Stimulated activated CD4-positive, alpha-beta T cell treated with anti-CD3 and anti-CD28 coated beads, Interleukin-1b, Interleukin-23, amount 100 ng/mL, for 24 hours (primary cell): ENCODE measurements around the gene LGR6.
"Not testable (repeated sequence)": the region's sequence is repeated elsewhere in the genome, so short reads cannot be mapped to it uniquely, and the experiment has no call there.

Experiments
- DNase-seq, 4 experiments: peaks; one replicate each; pipeline ENCODE4 v3.0.0-alpha.2; 2020; ENCODE audit warnings: low read depth in 4 of 4, low spot score in 1 of 4

Gene LGR6

DNA sequence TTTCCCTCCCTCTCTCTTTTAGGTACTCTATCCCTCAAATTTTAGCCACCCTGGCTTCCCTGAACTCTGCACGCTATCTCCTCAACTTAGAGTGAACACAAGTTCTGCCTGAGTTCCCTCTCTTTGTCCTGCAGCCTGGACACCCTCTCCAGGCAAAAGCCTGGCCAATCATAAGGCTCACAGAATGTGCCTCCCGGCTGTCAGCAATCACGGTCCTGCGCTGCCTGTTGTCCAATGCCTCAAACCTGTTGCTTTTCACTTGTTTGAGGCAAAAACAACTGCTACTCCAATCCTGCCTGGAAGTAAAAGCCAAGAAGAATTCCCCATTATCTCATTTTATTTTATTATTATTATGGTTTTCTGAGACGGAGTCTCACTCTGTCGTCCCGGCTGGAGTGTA, 66.1 kb downstream of the LGR6 start:
- no peak for DNase-seq

DNA sequence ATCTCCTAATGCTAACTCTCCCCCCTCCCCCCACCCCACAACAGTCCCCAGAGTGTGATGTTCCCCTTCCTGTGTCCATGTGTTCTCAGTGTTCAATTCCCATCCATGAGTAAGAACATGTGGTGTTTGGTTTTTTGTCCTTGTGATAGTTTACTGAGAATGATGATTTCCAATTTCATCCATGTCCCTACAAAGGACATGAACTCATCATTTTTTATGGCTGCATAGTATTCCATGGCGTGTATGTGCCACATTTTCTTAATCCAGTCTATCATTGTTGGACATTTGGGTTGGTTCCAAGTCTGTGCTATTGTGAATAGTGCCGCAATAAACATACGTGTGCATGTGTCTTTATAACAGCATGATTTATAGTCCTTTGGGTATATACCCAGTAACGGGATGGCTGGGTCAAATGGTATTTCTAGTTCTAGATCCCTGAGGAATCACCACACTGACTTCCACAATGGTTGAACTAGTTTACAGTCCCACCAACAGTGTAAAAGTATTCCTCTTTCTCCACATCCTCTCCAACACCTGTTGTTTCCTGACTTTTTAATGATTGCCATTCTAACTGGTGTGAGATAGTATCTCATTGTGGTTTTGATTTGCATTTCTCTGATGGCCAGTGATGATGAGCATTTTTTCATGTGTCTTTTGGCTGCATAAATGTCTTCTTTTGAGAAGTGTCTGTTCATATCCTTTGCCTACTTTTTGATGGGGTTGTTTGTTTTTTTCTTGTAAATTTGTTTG, 67.8 kb downstream of the LGR6 start:
- not testable (repeated sequence) for DNase-seq

DNA sequence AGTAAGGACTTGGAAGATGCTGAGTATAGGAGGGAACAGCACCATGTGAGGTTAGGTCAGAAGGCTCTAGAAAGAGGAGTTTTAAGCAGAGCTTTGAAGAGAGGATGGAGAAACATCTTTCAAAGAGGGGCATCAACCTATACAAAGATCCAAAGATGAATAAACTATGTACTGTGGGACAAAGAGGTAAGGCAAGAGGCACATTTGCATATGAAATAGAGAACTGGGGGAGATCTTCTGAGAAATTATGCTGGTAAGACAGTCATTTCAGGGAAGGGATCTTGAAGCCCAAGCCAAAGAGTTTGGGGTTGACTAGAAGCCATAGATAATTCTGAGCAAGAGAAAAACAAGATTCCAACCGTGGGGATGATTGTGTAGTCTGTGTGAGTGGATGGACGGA, 70.0 kb downstream of the LGR6 start:
- DNase-seq = no peak

GRCh38 chr1:202264300-202264699, 70.7 kb downstream of the LGR6 start:
- DNase-seq = no peak

- DNase-seq = no peak
Observed at GRCh38 chr1:202264726-202265125, 71.1 kb downstream of the LGR6 start.

GRCh38 chr1:202266061-202266765, 72.6 kb downstream of the LGR6 start:
- DNase-seq = no peak

DNA sequence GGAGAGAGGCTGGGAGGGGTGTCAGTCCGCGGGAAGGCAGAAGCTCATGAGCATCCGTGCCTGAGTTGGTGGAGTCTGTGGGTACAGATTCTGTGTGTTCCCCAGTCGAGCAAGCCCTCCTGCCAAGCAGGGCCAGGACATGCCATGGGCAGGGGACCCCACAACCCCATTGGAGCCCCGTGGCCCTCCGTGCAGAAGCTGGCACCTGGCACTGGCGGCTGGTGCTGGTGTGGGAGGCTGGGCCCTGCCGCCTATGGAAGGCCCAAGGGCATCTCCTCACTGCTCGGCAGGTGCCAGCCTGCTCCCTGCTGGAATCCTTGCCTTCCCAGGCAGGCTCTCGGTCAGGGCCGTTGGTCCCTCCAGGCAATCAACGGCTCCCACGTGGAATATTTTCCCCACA, 74.4 kb downstream of the LGR6 start:
- no peak for DNase-seq

- DNase-seq = no peak
Observed at GRCh38 chr1:202268817-202269216, 75.2 kb downstream of the LGR6 start.

GRCh38 chr1:202270871-202271326, 77.3 kb downstream of the LGR6 start:
- DNase-seq = no peak

DNA sequence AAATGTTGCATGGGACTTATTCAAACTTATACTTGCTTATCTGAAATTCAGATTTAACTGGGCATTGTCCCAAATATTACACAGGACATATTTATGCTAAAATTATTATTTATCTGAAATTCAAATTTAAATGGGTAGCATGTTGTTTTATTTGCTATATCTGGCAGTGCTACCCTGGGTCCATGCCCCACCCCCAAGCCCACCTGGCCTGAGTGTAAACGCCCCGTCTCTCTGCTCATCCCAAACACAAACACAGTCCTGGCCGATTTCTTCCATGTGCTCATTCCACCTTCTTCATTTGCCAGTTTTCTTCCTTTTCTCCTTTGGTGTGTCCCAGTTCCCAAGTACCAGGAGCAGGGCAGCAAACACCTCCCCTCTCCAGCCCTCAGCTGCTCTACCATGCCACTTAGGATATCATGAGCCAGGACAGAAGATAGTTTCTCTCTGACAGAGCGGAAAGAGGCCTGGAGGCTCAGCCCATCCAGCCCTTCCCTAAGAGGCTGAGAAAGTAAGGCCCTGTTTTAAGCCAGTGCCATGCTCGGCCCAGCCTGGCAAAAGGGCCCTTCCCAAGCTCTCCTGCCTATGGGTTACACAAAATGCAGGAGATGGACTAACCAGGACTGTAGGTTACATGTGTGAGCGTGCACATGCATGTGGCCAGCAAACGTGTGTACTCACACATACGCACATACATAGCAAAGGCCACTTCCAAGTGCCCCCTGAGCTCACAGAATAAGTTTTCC, 78.7 kb downstream of the LGR6 start:
- no peak for DNase-seq

GRCh38 chr1:202274611-202275010, 81.0 kb downstream of the LGR6 start:
- DNase-seq = peak in 2 of 4 experiments; percentile 6 to 15

DNA sequence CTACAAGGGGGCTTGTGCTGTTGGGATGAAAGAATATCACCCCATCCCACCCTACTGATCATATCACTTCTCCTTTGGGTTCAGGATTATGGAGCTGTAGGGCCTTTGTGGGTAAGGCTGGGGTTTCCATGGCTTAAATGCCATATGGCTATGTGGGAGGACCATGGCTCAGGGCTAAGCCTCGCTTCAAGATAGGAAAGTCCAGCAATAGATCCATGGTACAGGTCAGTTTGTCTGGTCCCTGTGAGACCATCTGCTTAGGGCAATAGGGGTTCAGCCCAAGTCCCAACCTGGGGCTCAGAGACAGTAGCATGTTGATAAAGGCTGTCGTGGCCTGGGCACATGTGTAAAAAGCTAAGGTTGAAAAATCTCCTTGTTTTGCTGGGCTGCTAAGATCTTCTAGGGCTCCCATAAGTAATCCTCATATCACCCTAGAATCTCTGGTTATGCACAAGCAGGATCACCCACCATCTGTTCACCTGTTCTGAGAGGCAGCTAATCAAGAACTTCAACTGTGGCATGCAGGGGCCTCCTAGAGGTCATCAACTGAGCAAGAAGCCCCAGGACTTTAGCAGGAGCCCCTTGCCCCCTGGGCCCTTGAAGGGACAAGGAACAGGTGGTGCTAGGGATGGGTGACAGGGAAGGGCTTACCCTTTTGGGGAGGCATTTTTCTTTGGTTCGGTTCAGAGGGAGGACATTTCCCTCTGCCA, 81.6 kb downstream of the LGR6 start:
- no peak for DNase-seq

GRCh38 chr1:202276081-202276715, 82.6 kb downstream of the LGR6 start:
- no peak for DNase-seq

- no peak for DNase-seq
Observed at GRCh38 chr1:202276920-202277319, 83.3 kb downstream of the LGR6 start.

DNA sequence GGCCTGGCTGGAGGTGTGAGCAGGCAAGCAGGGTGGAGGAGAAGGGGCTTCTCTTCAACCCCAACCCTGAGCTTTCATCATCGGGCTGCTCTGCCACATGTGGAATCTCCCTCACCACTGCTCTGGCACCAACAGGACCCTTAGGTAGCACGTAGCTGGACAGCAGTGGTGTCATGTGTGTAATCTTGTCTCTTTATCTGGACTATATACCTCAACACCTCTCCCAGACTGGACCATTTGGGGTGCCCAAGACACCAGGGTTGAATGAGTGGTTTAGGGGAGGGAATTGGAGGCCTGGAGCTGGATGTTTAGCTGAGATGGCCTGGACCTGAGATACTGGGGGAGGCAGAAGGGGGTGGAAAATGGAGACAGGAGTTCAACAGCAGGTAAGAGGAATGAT, 85.2 kb downstream of the LGR6 start:
- DNase-seq = no peak

- DNase-seq = no peak
Observed at GRCh38 chr1:202279806-202280205, 86.2 kb downstream of the LGR6 start.

DNA sequence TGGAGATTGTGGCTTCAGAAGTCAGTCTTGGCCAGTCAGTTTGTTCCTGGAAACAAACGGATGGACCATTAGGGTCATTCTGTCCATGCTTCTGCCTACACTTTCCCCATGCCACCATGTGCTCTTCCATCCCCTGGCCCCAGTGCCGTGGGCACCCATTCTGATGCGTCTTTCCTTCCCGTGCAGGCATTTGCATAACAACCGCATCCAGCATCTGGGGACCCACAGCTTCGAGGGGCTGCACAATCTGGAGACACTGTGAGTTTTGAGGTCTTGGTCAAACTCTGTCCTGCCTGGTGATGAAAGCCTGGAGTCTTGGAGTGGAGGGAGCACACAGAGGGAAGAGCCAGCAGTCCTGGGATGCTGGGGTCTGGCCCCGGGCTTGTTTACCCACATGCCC, 87.0 kb downstream of the LGR6 start:
- DNase-seq = no peak

DNA sequence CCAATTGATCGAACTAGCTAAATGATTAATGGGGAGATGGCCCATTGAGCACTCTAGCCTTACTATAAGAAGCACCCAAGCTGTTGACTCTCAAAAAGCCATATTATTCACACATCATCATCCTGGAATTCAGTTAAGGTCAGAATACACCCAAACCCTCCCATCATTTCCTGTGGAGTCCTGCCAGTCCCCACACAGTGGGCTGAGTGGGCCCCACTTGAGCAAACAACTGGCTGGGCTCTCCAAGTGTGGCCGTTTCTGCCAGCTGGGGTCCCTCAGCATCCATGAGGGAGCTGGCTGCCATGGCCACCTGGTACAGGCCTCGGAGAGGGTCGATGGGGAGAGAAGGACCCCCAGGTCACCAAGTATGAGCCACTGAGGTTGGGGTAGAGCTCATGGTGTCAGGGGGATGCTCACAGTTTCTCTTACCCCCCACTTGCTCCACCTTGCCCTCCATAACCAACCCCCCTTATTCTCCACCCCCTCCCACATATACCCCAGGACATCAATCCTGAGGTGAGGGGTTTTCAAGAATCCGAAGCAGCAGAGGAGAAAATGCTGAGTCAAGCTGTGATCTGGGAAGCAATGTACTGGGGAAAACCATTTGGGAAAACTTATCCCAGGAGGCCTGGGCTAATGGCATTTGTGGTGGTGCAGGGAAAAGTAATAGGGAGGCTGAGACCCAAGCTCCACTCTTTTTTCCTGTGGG, 87.9 kb downstream of the LGR6 start:
- DNase-seq = no peak

DNA sequence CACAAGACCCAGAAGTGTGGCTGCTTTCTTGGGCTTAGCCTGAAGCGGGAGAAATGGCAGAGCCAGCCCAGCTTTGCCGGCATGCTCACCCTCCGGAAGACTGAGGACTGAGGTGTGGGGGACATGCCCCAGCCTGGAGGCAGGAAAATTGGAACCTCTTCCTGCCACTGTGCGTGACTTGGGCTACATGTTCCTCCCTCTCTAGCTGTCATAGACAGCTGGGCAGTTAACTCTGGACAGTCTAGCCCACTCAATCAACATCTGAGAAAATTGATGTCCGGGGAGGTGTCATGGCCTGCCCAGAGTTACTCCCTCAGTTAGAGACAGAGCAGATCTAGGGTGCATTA, 88.4 kb downstream of the LGR6 start:
- DNase-seq = no peak

- DNase-seq = no peak
Observed at GRCh38 chr1:202282596-202283283, 89.1 kb downstream of the LGR6 start.
